ENCODE results near the gene FDXR. TPM values are rescaled to one million over a fixed set of nuclear protein-coding genes. Genes with fewer than 3 reads are reported as not detected.

Gene FDXR
- polyA plus RNA-seq, 1 donor from 2014 or later: 14.4 TPM

- no peaks in the 10 kb centered on the region for H3K9me2 ChIP-seq (ENCODE audit: insufficient read depth, low read length)
- H3K27me3 ChIP-seq (ENCODE audit: insufficient read depth, low read depth, low read length): peaks cover 28% of the 10 kb centered on the region
- no peak overlapping the region for H3K4me3 ChIP-seq (ENCODE audit: low read length)
- no peak overlapping the region for H3K4me2 ChIP-seq (ENCODE audit: low read length)
- no peak overlapping the region for H3K27ac ChIP-seq (ENCODE audit: low read length)
- TF ChIP-seq CTCF (IDR thresholded peaks at IDR 0.05; ENCODE audit: poor library complexity, severe bottlenecking) (no peak), MXI1 (conservative IDR thresholded peaks at IDR 0.05; ENCODE audit: poor library complexity, severe bottlenecking) (no peak), REST (IDR thresholded peaks at IDR 0.05; ENCODE audit: borderline replicate concordance) (no peak), RAD21 (conservative IDR thresholded peaks at IDR 0.05) (no peak), SMC3 (conservative IDR thresholded peaks at IDR 0.05; ENCODE audit: poor library complexity) (no peak), EZH2 (IDR thresholded peaks at IDR 0.05; ENCODE audit: borderline replicate concordance, insufficient read depth, low read length, poor library complexity, severe bottlenecking) (no peak), POLR2AphosphoS5 (IDR thresholded peaks at IDR 0.05) (no peak), TAF1 (IDR thresholded peaks at IDR 0.05; ENCODE audit: low read depth) (no peak), EP300 (conservative IDR thresholded peaks at IDR 0.05; ENCODE audit: poor library complexity, severe bottlenecking) (no peak)
- H3K9me3 ChIP-seq (ENCODE audit: low read length): no peaks in the 10 kb centered on the region
- no peaks in the 10 kb centered on the region for H3K36me3 ChIP-seq (ENCODE audit: insufficient read depth, low read length)
- H3F3A ChIP-seq (ENCODE audit: insufficient read depth, low read length, poor library complexity, severe bottlenecking): no peaks in the 10 kb centered on the region
- H4K20me1 ChIP-seq (ENCODE audit: insufficient read depth): no peaks in the 10 kb centered on the region
- no peak overlapping the region for H3K9ac ChIP-seq (ENCODE audit: low read length)
- no peaks in the 10 kb centered on the region for H3K79me2 ChIP-seq (replicated peaks; ENCODE audit: insufficient read depth, low read length)
- no peak overlapping the region for H2AFZ ChIP-seq (ENCODE audit: low read depth, low read length)
These were observed 30.6 kb downstream of the FDXR start for GRCh38 chr17:74842146-74842598.

GRCh38 chr17:74840989-74841666 lies 31.7 kb downstream of the FDXR start:
- Histone ChIP-seq H3K36me3 (ENCODE audit: insufficient read depth, low read length) (no peaks in the 10 kb centered on the region), H3K4me3 (ENCODE audit: low read length) (no peak overlapping the region), H3K27me3 (ENCODE audit: insufficient read depth, low read depth, low read length) (peaks cover 28% of the 10 kb centered on the region), H3F3A (ENCODE audit: insufficient read depth, low read length, poor library complexity, severe bottlenecking) (no peaks in the 10 kb centered on the region), H3K4me2 (ENCODE audit: low read length) (no peak overlapping the region), H3K9me2 (ENCODE audit: insufficient read depth, low read length) (no peaks in the 10 kb centered on the region), H3K9me3 (ENCODE audit: low read length) (no peaks in the 10 kb centered on the region), H2AFZ (ENCODE audit: low read depth, low read length) (no peak overlapping the region), H3K27ac (ENCODE audit: low read length) (no peak overlapping the region), H3K79me2 (replicated peaks; ENCODE audit: insufficient read depth, low read length) (no peaks in the 10 kb centered on the region), H4K20me1 (ENCODE audit: insufficient read depth) (no peaks in the 10 kb centered on the region), H3K9ac (ENCODE audit: low read length) (no peak overlapping the region)
- no peak for TF ChIP-seq MXI1 (conservative IDR thresholded peaks at IDR 0.05; ENCODE audit: poor library complexity, severe bottlenecking)
- no peak for TF ChIP-seq RAD21 (conservative IDR thresholded peaks at IDR 0.05)
- no peak for TF ChIP-seq EP300 (conservative IDR thresholded peaks at IDR 0.05; ENCODE audit: poor library complexity, severe bottlenecking)
- TF ChIP-seq SMC3 (conservative IDR thresholded peaks at IDR 0.05; ENCODE audit: poor library complexity): no peak
- TF ChIP-seq CTCF (IDR thresholded peaks at IDR 0.05; ENCODE audit: poor library complexity, severe bottlenecking): no peak
- no peak for TF ChIP-seq POLR2AphosphoS5 (IDR thresholded peaks at IDR 0.05)
- TF ChIP-seq REST (IDR thresholded peaks at IDR 0.05; ENCODE audit: borderline replicate concordance): no peak
- TF ChIP-seq TAF1 (IDR thresholded peaks at IDR 0.05; ENCODE audit: low read depth): no peak

Data from neural cell (in vitro differentiated cells).